Left lung (tissue), 10 donors: ENCODE results near the gene USP21. TPM values are rescaled to one million over a fixed set of nuclear protein-coding genes. Genes with fewer than 3 reads are reported as not detected.

ENCODE experiments used
- ATAC-seq: fragments of 200-7000 bp; cut with Tn5 transposase; one replicate; pipeline ENCODE4 v1.9.1; 2020; ENCODE audit warnings: moderate library complexity
- DNase-seq, 4 donors: peaks; one replicate each; pipeline ENCODE4 v3.0.0-alpha.2; 2013 to 2020
- H3K27ac ChIP-seq, 2 donors: fragments of 200-600 bp; sonication (generic) in 1 of 2; one replicate each; pipeline versions ENCODE4 v1.5.0 to v1.8.0; 2020 to 2021
- H3K27me3 ChIP-seq, 2 donors: fragments of 200-600 bp; sonication (generic) in 1 of 2; one replicate each; pipeline versions ENCODE4 v1.5.0 to v1.8.0; 2020 to 2021
- H3K36me3 ChIP-seq, 2 donors: fragments of 200-600 bp; sonication (generic) in 1 of 2; one replicate each; pipeline versions ENCODE4 v1.5.0 to v1.8.0; 2020 to 2021
- H3K4me1 ChIP-seq, 2 donors: fragments of 200-600 bp; one replicate each; pipeline ENCODE4 v1.8.0; 2021
- H3K4me3 ChIP-seq, 2 donors: fragments of 200-600 bp; sonication (generic) in 1 of 2; one replicate each; pipeline versions ENCODE4 v1.5.0 to v1.8.0; 2020 to 2021; ENCODE audit warnings: mild to moderate bottlenecking in 1 of 2
- H3K9me3 ChIP-seq, 2 donors: fragments of 200-600 bp; sonication (generic) in 1 of 2; one replicate each; pipeline versions ENCODE4 v1.5.0 to v1.8.0; 2020 to 2021
- CTCF ChIP-seq, 2 donors: fragments of 200-600 bp; sonication (generic) in 1 of 2; IDR thresholded peaks; one replicate each; pipeline versions ENCODE4 v1.5.0 to v1.8.0; 2021; ENCODE audit warnings: antibody characterized with exemption in 2 of 2
- intact Hi-C, 2 donors: fragments of 100-400 bp; cut with DNase I; formaldehyde crosslinking; loops; one replicate each; pipeline versions ENCODE4 v1.11.2 to v1.14.2; 2022
- polyA plus RNA-seq, 6 donors: library from polyadenylated mRNA; unstranded; fragments of 120-200 nt; gene quantifications; one replicate each; pipeline ENCODE4 v1.2.1, GENCODE V29; 2013; ENCODE audit not compliant: insufficient read length in 6 of 6
- total RNA-seq, 2 donors: library from RNA; stranded (reverse); fragmentation: NEBNext Ultra II Directional; extraction: Animal tissue kit (Norgen Biotek cat#: 25700); gene quantifications; one replicate each; pipeline ENCODE4 v1.2.1, GENCODE V29; 2021
- donor health status: DM: no; HTN: yes; CAD: no.
- donor health status: DM: no; HTN: no; CAD: no.

Gene USP21
- total and polyA plus RNA-seq, 8 donors, result 24.1 to 53.3 (median 45.5) TPM

GRCh38 chr1:161187311-161187710 lies 28.0 kb downstream of the USP21 start:
- no peak overlapping the region for H3K4me3 ChIP-seq
- TF ChIP-seq CTCF (IDR thresholded peaks at IDR 0.05), result no peak
- no peaks in the 10 kb centered on the region for H3K9me3 ChIP-seq
- H3K4me1 ChIP-seq, result peaks cover 5 to 71% of the 10 kb centered on the region in 2 donors
- ATAC-seq (no peak), DNase-seq (no peak)
- H3K27me3 ChIP-seq, result peaks cover 0 to 4% of the 10 kb centered on the region in 2 donors
- H3K27ac ChIP-seq, result no peak overlapping the region
- H3K36me3 ChIP-seq, result peaks cover 0 to 14% of the 10 kb centered on the region in 2 donors
- intact Hi-C loops, result no loop called here

- intact Hi-C loops, result no loop called here
- peaks cover 0 to 4% of the 10 kb centered on the region in 2 donors for H3K27me3 ChIP-seq
- no peaks in the 10 kb centered on the region for H3K9me3 ChIP-seq
- TF ChIP-seq CTCF (IDR thresholded peaks at IDR 0.05), result no peak
- ATAC-seq (no peak), DNase-seq (no peak)
- peaks cover 0 to 14% of the 10 kb centered on the region in 2 donors for H3K36me3 ChIP-seq
- H3K27ac ChIP-seq, result no peak overlapping the region
- H3K4me1 ChIP-seq, result peaks cover 5 to 69% of the 10 kb centered on the region in 2 donors
- no peak overlapping the region for H3K4me3 ChIP-seq
These were observed 29.1 kb downstream of the USP21 start for GRCh38 chr1:161188381-161188780.

- no peak for TF ChIP-seq CTCF (IDR thresholded peaks at IDR 0.05)
- no peak for ATAC-seq
- Histone ChIP-seq H3K27ac (no peak overlapping the region), H3K36me3 (peaks cover 0 to 14% of the 10 kb centered on the region in 2 donors), H3K4me3 (no peak overlapping the region), H3K27me3 (peaks cover 0 to 4% of the 10 kb centered on the region in 2 donors), H3K4me1 (peaks cover 5 to 66% of the 10 kb centered on the region in 2 donors), H3K9me3 (no peaks in the 10 kb centered on the region)
- intact Hi-C loops, result no loop called here
- DNase-seq, result no peak
These were observed 29.7 kb downstream of the USP21 start for GRCh38 chr1:161189036-161189435.

- intact Hi-C loops, result no loop called here
- Histone ChIP-seq H3K27ac (no peak overlapping the region), H3K4me1 (peaks cover 3 to 62% of the 10 kb centered on the region in 2 donors), H3K27me3 (peaks cover 0 to 4% of the 10 kb centered on the region in 2 donors), H3K9me3 (no peaks in the 10 kb centered on the region), H3K36me3 (peaks cover 0 to 14% of the 10 kb centered on the region in 2 donors), H3K4me3 (no peak overlapping the region)
- DNase-seq, result no peak
- no peak for ATAC-seq
- TF ChIP-seq CTCF (IDR thresholded peaks at IDR 0.05), result no peak
These were observed 31.7 kb downstream of the USP21 start for GRCh38 chr1:161190962-161191521.

- DNase-seq, result no peak
- no peak for ATAC-seq
- intact Hi-C loops, result no loop called here
- no peaks in the 10 kb centered on the region for H3K9me3 ChIP-seq
- TF ChIP-seq CTCF (IDR thresholded peaks at IDR 0.05), result no peak
- peaks cover 0 to 14% of the 10 kb centered on the region in 2 donors for H3K36me3 ChIP-seq
- H3K4me3 ChIP-seq, result no peak overlapping the region
- H3K27me3 ChIP-seq, result peaks cover 0 to 4% of the 10 kb centered on the region in 2 donors
- H3K4me1 ChIP-seq, result peaks cover 3 to 52% of the 10 kb centered on the region in 2 donors
- H3K27ac ChIP-seq, result no peak overlapping the region
These were observed 32.7 kb downstream of the USP21 start for GRCh38 chr1:161191971-161192370.
